ENCODE data around the gene KLHL29. TPM values are rescaled to one million over a fixed set of nuclear protein-coding genes. Genes with fewer than 3 reads are reported as not detected.

The KLHL29 gene
- total and polyA plus RNA-seq, 2 of the 13 experiments (the other 11 are each of a cell fraction or from before 2014, with no cell fraction given) = 0.01 TPM; not detected in 1

GRCh38 chr2:23520256-23520655, 135.3 kb downstream of the KLHL29 start (continued):
- TF ChIP-seq HNF1A (IDR thresholded peaks at IDR 0.05; ENCODE audit: low read depth) = no peak
- TF ChIP-seq HNF1A (CRISPR knock-in tag; IDR thresholded peaks at IDR 0.05; ENCODE audit: borderline replicate concordance) = peak; percentile 29; the same call in 1 of the 2 replicates
- TF ChIP-seq MAF1 (CRISPR knock-in tag; IDR thresholded peaks at IDR 0.05; ENCODE audit: borderline replicate concordance) = no peak
- TF ChIP-seq ZNF878 (CRISPR knock-in tag; IDR thresholded peaks at IDR 0.05) = peak; percentile 52; the same call in 1 of the 2 replicates
- peak; percentile 92 for TF ChIP-seq TEAD3 (CRISPR knock-in tag; optimal IDR thresholded peaks at IDR 0.05; ENCODE audit: borderline replicate concordance)
- TF ChIP-seq SOX6 (IDR thresholded peaks at IDR 0.05) = no peak
- TF ChIP-seq SOX6 (CRISPR knock-in tag; IDR thresholded peaks at IDR 0.05) = peak; percentile 92
- TF ChIP-seq MAFF (IDR thresholded peaks at IDR 0.05; ENCODE audit: low read depth, low read length) = no peak
- no peak for TF ChIP-seq CENPBD1 (CRISPR knock-in tag; IDR thresholded peaks at IDR 0.05; ENCODE audit: borderline replicate concordance, low read depth)
- TF ChIP-seq NAIF1 (CRISPR knock-in tag; IDR thresholded peaks at IDR 0.05; ENCODE audit: borderline replicate concordance) = no peak
- TF ChIP-seq MTA1 (CRISPR knock-in tag; IDR thresholded peaks at IDR 0.05; ENCODE audit: borderline replicate concordance) = peak; percentile 49; the same call in 1 of the 2 replicates
- no peak for TF ChIP-seq GLMP (CRISPR knock-in tag; IDR thresholded peaks at IDR 0.05; ENCODE audit: borderline replicate concordance)
- TF ChIP-seq RFX5 (IDR thresholded peaks at IDR 0.05; ENCODE audit: low read depth, low read length) = no peak
- TF ChIP-seq NCOR1 (IDR thresholded peaks at IDR 0.05; ENCODE audit: borderline replicate concordance, low read length) = peak; percentile 69; the same call in 1 of the 2 replicates
- TF ChIP-seq ZNF256 (CRISPR knock-in tag; conservative IDR thresholded peaks at IDR 0.05) = no peak
- TF ChIP-seq ZNF747 (CRISPR knock-in tag; IDR thresholded peaks at IDR 0.05; ENCODE audit: borderline replicate concordance) = no peak
- TF ChIP-seq ZNF557 (CRISPR knock-in tag; IDR thresholded peaks at IDR 0.05) = 0 out of 2 replicates have a peak, but pooled peaks have one; percentile 11
- TF ChIP-seq ZXDC (CRISPR knock-in tag; IDR thresholded peaks at IDR 0.05) = no peak
- peak; percentile 79 for TF ChIP-seq TBL1XR1 (IDR thresholded peaks at IDR 0.05; ENCODE audit: borderline replicate concordance, low read length, partially characterized antibody)
- TF ChIP-seq NR2F1 (CRISPR knock-in tag; IDR thresholded peaks at IDR 0.05) = peak; percentile 97 to 98

Data from HepG2 (cell line).